PFSK-1 (cell line): ENCODE measurements around the gene NOLC1.

Experiments
- FOXP2 ChIP-seq: optimal IDR thresholded peaks from 2 replicates; pipeline ENCODE3; 2011; ENCODE audit warnings: borderline replicate concordance, control low read depth, inconsistent platforms; ENCODE audit not compliant: insufficient read depth; ENCODE audit errors: extremely low read length, extremely low read depth
- POLR2AphosphoS5 ChIP-seq: IDR thresholded peaks from 2 replicates; pipeline ENCODE4 v1.6.1; 2012; ENCODE audit warnings: low read depth, mild to moderate bottlenecking, control low read depth, low read length, moderate library complexity
- REST ChIP-seq, 2 experiments: IDR thresholded peaks; 2 replicates each; pipeline versions ENCODE4 v1.6.1 to v1.8.0; 2011 to 2012; ENCODE audit warnings: low read depth in 2 of 2, low read length in 2 of 2, control low read depth in 1 of 2, inconsistent platforms in 1 of 2, mild to moderate bottlenecking in 1 of 2, moderate library complexity in 1 of 2; ENCODE audit not compliant: insufficient read depth in 1 of 2
- SIN3A ChIP-seq: IDR thresholded peaks from 2 replicates; pipeline ENCODE4 v1.6.1; 2012; ENCODE audit warnings: mild to moderate bottlenecking, low read length, moderate library complexity, borderline replicate concordance; ENCODE audit not compliant: insufficient read depth
- TAF1 ChIP-seq: IDR thresholded peaks from 2 replicates; pipeline ENCODE4 v1.6.1; 2012; ENCODE audit warnings: low read length, control low read depth, borderline replicate concordance; ENCODE audit not compliant: insufficient read depth

NOLC1 gene

GRCh38 chr10:102185272-102185671 lies 33.1 kb downstream of the NOLC1 start:
- TF ChIP-seq REST (IDR thresholded peaks at IDR 0.05; ENCODE audit: insufficient read depth in 1 of 2, low read depth in 2 of 2, low read length in 2 of 2) = no peak
- TF ChIP-seq FOXP2 = no peak
- no peak for TF ChIP-seq TAF1
- TF ChIP-seq SIN3A = no peak
- TF ChIP-seq POLR2AphosphoS5 = no peak

DNA sequence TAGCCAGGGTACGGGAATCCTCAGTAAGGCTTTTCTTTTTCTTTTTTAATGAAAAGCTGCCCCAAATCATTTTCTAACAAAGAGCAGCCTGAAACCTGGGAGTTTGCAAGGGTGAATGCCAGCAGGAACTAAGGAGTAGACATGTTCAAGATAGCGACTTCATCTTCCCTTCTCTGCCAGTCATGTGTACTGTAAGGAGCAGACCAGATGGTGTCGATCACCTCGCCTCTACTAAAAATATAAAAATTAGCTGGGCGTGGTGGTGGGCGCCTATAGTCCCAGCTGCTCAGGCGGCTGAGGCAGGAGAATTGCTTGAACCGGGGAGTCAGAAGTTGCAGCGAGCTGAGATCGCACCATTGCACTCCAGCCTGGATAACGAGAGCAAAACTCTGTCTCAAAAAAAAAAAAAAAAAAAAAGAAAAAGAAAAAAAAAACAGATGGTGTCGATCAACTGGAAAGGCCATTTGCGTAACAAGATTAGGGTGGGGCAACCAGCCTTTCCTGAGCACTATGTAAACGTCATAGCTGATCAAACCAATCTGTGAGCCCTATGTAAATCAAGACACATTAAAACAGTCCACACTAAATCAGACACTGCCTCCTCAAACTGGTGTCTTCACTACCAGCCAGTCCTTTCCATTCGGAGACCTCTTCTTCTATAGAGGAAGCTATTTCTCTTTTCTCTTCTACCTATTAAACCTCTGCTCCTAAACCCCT lies 33.8 kb downstream of the NOLC1 start:
- TF ChIP-seq SIN3A (no peak), POLR2AphosphoS5 (no peak), FOXP2 (no peak), REST (IDR thresholded peaks at IDR 0.05; ENCODE audit: insufficient read depth in 1 of 2, low read depth in 2 of 2, low read length in 2 of 2) (no peak), TAF1 (no peak)

DNA sequence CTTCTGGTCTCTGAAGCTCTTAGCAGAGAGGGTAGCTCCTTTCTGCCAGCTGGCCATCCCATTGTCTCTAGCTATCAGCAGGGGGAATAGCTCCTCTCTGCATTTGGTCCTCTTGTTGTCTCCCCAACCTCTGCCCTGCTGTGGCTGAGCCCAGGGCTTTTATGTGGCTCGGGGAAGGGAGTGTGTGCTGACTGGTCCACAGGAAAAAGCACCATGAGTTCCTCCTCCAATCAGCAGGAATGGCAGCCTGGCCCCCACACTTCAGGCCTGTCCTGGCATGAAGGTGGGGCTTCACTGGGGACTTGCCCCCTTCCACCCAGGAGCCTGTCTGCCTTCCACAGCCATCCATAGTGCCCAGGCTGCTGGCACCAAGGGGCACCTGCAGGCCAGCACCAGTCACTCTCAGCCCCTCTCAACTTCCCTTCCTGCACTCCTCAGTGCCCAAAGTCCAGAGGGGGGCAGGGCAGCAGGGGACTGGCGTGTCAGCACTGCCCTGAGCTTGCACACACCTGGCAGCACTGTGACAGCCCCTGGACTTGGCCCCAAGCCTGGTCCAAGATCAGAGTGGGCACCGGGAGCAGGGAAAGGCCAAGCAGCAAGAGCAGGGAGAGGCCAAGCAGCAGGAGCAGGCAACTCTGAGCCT lies 36.2 kb downstream of the NOLC1 start:
- TF ChIP-seq TAF1 (no peak), REST (IDR thresholded peaks at IDR 0.05; ENCODE audit: insufficient read depth in 1 of 2, low read depth in 2 of 2, low read length in 2 of 2) (no peak), POLR2AphosphoS5 (no peak), FOXP2 (no peak), SIN3A (no peak)

DNA sequence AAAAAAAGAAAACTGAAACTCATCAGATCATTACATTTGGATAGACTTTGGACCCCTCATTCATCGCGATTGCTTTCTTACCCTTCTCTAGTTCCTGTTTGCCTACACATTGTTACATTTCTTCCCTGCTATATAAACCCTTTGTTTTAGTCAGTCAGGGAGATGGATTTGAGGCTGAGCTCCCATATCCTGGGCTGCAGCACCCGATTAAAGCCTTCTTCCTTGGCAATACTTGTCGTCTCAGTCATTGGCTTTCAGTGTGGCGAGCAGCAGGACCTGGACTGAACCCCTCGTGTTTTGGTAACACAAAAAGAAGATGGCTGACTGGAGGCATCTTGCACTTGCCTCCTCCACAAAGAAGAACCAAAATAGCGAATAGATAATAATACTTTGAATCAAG lies 39.8 kb downstream of the NOLC1 start:
- TF ChIP-seq REST (IDR thresholded peaks at IDR 0.05; ENCODE audit: insufficient read depth in 1 of 2, low read depth in 2 of 2, low read length in 2 of 2) = no peak
- TF ChIP-seq SIN3A = no peak
- no peak for TF ChIP-seq POLR2AphosphoS5
- TF ChIP-seq TAF1 = no peak
- TF ChIP-seq FOXP2 = no peak
